HCEC 1CT (cell line): ENCODE results near the gene UNC45A.
A peak's percentile ranks its signal among the peaks of the same experiment; 100 is the strongest.

Experiments used
- DNase-seq: peaks from one replicate; pipeline ENCODE4 v3.0.0-alpha.2; 2017

The UNC45A gene

GRCh38 chr15:90968434-90968833 lies 33.3 kb downstream of the UNC45A start:
- DNase-seq: no peak

- no peak for DNase-seq
Measured at GRCh38 chr15:90970274-90970673, 35.2 kb downstream of the UNC45A start.

- DNase-seq: no peak
Measured at GRCh38 chr15:90972133-90972532, 37.0 kb downstream of the UNC45A start.

DNA sequence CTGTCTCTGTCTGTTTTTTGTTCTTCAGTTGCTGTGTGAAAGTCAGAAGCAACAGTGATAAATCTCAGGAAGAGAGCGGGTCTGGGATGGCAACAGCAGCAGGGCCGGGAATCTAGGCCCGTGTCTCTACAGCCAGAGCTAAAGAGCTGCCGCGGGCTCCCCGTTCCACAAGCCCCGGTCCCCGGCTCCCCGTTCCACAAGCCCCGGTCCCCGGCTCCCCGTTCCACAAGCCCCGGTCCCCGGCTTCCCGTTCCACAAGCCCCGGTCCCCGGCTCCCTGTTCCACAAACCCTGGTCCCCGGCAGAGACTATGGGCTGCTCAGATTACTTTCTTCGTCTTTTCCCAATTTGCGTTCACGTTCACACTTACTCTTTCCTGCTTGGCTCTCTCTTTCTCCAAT lies 39.1 kb downstream of the UNC45A start:
- no peak for DNase-seq

DNA sequence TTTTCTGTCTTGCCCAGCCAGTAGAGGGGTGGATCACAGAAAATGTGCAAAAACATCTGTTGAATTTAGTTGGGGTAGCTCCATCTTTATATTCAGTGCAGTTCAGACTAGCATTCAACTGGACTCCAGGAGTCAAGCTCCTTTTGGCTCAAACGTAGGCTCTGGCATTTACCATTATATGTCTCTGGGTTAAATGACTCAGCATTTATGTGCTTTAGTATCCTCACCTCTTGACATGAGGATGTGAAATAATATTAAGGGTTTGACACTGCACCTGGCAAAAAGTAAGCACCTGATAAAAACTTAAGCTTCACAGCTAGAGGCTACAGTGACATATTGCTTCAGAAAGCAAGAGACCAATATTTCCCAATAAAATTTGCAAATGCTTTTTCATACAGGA lies 44.5 kb downstream of the UNC45A start:
- no peak for DNase-seq

GRCh38 chr15:90981681-90982080 lies 46.6 kb downstream of the UNC45A start:
- DNase-seq: no peak

GRCh38 chr15:90982135-90982534 lies 47.0 kb downstream of the UNC45A start:
- peak; percentile 73 for DNase-seq

DNA sequence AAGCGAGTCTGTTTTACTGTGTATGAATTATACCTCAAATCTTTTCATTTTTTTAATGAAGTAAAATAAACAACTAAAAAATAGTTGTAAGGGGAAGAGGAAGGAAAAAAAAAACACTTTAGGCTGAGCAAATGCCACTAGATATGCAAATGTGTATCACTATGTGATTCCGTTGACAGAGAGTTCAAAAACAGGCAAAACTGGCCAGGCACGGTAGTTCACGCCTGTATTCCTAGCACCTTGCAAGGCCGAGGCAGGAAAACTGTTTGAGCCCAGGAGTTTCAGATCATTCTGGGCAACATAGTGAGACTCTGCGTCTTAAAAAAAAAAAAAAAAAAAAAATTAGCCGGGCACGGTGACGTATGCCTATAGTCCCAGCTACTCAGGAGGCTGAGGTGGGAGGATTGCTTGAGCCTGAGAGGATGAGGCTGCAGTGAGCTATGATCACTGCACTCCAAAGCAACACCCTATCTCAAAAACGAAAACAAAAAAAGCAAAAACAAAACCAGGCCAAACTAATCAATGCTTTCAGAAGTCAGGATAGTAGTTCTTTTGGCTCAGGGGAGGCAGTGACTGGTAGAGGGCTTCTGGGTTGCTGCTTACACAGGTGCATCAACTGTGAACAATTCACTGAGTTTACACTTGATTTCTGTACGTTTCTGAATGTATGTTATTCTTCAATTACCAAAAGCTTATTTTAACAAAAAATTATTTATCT lies 51.9 kb downstream of the UNC45A start:
- DNase-seq: no peak

GRCh38 chr15:90987561-90988141 lies 52.6 kb downstream of the UNC45A start:
- no peak for DNase-seq

- no peak for DNase-seq
Measured at GRCh38 chr15:90988296-90988695, 53.2 kb downstream of the UNC45A start.

DNA sequence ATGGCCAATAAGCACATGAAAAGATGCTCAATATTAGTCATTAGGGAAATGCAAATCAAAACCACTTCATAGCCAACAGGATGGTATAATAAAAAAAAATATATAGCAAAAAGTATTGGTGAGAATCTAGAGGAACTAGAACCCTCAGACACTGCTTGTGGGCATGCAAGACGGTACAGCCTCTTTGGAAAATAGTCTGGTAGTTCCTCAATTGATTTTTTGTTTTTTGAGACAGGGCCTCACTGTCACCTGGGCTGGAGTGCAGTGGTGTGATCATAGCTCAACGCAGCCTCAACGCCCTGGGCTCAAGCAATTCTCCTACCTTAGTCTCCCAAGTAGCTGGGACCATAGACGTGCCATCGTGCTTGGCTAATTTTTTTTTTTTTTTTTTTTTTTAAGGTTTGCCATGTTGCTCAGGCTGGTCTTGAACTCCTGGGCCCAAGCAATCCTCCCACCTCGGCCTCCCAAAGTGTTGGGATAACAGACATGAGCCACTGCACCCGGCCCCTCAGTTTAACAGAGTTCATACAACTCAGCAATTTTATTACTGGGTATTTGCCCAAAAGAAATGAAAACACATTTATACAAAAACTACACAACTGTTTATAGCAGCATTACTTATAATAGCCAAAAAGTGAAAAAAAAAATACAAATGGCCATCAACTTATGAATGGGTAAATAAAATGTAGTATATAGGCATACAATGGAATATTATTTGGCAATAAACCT lies 54.1 kb downstream of the UNC45A start:
- DNase-seq: no peak

GRCh38 chr15:90990446-90990845 lies 55.4 kb downstream of the UNC45A start:
- no peak for DNase-seq

DNA sequence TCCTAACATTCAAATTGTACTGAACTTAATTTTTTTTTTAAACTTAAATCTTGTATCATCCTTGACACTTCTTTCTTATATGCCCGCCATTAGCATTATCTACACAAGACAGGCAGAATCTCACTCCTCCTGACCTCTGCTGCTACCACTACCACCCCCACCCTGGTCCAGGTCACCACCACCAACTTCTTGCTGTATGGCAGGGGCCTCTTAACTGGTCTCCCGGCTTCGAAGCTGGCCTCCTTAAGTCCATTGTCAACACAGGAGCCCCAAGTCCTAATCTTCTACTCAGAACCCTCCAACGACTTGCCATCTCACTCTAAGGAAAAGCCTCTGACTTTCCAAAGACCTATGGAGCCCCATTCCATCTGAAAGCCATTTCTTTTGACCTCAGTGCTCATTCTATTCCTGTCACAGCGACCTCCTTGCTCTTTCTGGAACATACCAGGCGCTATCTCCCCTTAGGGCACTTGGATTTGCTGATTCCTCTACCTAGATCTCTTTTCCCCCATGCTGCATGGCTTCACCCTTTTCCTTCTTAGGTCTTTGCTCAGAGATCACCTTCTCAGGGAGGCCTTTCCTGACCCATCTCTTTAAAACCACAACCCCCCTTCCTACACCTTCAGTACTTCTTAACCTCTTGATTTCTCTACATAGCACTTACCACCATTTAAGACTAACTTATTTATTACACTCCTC lies 56.7 kb downstream of the UNC45A start:
- no peak for DNase-seq

DNA sequence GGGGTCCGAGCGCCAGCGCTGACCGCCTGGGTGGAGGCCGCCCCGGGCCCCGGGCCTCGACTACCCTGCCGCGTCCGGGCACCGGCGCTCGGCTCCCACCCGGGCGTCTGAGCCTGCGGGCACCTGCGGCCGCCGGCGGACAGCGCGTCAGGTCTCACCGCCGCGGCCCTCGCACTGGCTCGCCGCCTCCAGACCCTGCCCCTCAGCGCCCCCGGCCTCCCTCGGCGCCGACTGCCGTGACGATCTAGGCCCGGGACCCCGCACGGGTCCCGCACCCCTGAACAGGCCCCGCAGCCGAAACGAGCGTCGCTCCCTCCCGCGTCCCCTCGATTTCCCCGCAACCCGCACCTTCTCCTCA lies 59.0 kb downstream of the UNC45A start:
- no peak for DNase-seq

DNA sequence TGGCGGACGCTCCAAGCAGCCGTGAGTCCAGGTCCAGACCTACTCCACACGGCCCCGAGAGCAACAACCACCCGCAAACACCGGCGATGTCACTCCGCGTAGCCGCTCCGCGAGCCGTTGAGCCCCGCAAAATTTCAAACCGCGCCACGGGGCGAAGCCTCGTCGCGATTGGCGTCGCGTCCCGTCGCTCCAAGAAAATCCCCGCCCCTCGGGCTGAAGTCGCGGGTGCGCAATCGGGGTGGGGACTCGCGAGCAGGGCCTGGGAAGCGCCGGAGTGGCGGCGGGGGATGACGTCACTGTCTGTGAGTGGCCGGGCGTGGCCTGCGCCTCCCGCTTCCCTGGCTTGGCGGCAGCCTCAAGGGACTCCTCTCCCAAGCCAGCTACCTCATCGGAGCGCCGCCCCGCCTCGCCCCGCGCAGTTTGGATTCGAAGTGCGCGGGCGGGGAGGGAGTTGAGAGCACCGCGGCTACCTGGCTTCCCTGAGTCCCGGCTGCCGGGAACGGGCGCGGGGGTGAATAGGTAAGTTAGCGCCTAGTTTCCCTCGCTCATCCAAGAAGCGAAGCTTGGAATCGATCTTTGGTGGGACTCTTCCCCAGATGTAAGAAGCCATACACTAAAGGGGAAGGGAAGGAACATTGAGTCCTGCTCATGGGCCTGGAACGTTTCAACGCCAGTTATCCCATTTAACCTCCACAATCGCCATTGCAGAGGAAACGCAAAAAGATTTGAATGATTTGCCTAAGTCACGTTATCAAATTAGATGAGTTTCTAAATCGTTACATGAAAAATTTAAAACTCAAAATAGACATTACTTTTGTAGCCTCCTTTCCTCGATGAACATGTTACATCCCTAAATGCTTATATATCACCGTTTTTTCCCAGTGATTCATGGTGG lies 59.6 kb downstream of the UNC45A start, which contains the start of gene PRC1:
TSS of gene PRC1 (minus strand) at position 119 of the 895 bp plus-strand sequence. CDS start at position 1, 118 bp downstream.
- DNase-seq: peak; percentile 98

DNA sequence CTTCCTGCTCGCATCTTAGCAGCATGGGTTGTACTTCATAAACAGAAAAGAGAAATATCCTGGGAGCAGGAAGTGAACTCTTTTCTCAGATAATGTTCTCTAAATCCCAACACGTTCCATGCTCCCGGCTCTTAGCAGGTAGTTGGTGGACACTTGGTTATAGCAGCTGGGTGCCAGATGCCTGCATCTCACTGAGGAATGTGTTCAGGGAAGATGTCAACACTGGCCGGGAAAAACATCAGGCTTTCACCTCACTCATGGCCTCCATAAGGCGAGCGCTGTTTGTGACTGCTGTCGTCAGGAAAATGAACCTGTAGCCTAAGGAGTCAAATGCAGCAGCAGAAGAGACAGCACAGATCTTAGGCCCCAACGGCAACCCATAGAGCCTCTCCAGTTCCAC lies 63.7 kb downstream of the UNC45A start:
- DNase-seq: no peak

DNA sequence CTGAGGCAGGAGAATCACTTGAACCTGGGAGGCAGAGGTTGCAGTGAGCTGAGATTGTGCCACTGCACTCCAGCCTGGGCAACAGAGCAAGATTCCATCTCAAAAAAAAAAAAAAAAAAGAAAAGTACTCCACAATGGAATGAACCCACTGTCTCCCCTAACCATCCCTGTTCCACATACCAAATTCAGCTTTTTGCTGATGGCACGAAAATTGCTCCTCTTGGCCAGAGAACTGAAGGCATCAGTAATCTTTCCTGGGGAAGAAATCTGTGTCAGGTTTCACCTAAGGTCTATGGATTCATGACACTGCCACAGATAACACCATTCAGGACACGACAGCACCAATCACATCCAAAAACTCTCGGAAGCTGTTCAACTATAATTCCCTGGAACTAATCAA lies 66.1 kb downstream of the UNC45A start:
- DNase-seq: no peak
